Measurements from ENCODE around the gene SFXN1.
A peak's percentile ranks its signal among the peaks of the same experiment; 100 is the strongest.

SFXN1 gene

GRCh38 chr5:175544108-175544511, 65.8 kb downstream of the SFXN1 start:
- DNase-seq, result no peak

DNA sequence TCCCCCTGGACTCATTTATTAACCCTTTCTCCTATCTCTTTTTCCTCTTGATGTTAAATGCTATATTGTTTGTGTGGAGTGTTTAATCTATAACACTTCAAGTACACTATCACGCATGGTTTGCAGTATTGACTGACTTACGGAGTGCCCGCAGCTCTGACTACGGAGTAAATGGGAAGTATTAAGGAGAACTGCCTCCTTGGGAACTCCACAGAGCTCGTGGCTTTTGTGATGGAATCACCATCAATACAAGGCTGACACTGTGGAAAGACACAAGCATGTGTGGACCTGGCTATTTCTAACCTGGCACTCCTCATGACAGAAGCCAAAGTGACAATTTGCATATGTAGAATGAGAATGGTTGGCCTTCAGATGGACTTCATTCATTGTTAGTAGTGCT, 66.2 kb downstream of the SFXN1 start:
- no peak for DNase-seq

DNA sequence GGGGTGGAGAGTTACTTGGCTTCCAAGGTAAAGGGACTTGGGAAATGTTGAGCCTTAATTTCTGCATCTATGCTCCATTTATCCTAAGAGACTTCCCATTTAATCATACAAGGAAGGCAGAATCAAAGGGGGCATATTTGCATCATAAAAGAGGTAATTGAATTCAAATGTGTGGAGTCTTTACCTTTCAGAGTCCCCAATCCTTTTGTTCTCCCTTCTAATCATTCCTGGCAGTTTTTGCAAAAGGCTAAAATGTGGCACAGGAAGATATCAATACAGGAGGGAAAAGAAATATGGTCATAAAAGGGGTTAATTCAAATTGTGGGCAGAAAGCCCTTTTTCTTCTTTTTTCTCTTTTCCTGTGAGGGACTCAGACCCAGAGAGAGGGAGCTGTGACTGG, 69.5 kb downstream of the SFXN1 start:
- DNase-seq, result no peak

GRCh38 chr5:175548626-175549311, 70.4 kb downstream of the SFXN1 start:
- DNase-seq, result no peak

DNA sequence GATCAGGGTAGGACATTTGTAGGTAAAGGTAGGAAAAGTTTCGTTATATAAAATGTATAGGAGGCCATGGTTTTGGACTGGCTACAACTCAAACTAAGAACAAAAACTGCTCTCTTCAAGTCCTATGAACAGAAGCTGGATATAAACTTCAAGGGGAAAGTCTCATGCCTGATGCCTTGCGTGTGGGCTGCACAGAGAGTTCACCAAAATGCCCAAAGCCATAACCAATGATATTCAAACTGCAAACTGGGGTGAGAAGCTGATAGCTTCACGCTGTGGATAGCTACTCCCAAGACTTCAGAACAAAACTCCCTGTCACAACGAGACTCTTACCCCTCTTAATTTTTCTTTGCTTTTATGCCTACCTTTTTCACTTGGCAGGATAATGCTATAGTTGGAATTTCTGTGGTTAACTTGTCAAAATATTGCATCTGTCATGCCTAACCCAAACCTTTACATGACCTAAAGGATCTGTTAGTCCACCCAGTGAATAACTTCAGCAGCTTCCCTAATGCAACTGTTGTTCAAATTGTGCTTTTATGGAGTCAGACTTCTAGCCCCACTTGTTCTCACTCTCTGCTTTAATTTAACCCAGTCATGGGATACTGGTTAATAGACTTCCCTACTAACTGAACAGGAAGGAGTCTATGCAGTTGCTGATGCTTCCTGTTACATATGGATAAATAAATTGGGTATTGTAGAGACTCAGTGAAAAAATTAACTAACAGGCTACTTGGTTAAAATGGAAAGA, 71.9 kb downstream of the SFXN1 start:
- no peak for DNase-seq

- no peak for DNase-seq
These were observed 72.9 kb downstream of the SFXN1 start for GRCh38 chr5:175551266-175551665.

DNA sequence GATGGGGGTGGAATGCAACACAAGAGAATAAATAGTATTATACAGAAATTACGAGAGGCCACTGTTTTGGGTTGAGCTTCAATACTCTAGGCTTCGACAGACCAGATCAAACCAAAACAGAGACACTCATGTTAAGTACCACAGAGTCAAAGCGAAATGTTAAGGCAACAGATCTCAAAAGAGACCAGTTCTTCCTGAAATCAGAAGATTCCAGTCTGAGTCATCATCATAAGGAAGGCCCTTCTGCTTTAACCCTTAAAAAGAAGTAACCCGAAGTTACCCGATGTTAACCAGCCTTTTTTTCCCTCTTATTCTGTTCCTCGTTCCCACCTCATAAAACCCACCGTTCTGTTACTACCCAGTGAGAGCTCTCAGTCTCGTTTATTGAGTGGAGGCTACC, 75.9 kb downstream of the SFXN1 start:
- DNase-seq, result no peak

DNA sequence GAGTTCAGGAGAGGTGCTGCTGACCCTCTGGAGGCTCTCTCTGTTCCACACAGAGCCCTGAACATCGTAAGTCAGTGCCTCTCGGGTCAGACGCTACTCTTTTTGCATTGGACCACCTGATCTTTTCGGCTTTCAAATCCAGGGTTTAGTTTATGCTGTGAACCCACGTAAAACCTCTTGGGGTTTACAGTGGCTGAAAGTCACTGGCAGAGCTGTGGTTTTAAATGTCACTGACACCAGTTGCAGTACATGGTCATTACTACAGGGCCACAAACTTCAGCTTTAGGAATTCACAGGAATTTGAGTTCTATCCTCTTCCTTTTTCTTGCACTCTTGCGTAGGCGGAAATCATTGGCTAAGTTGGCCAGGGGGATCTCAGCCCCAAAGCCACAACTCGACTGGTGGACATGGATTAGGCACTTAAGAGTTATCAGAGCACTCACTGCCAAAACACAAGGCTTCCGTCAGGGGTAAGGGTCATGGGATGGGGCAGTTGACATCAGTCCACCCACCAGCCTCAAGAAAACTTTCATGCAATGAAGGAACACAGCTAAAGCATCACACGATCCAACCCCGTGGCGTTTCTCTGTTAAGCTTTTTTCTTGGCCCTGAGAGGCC, 76.9 kb downstream of the SFXN1 start:
- no peak for DNase-seq

- DNase-seq, result no peak
These were observed 78.4 kb downstream of the SFXN1 start for GRCh38 chr5:175556794-175557193.

DNA sequence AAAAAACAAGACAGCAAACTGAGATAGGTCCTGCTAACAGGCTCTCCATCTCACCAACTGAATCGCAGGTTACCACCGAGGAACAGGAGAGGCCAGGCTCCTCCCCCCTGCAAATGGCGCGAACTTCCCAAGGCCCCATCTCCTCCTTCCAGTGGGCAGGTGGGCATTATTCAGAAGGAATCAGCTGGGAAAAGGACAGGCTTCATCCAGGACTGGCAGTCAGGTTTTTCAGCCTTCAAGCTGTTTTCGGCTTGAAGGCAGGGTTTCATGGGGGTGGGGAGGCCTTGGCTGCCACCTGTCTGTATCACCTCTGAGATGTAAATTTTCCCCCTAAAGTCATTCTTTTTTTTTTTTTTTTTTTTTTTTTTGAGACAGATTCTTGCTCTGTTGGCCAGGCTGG, 79.4 kb downstream of the SFXN1 start:
- DNase-seq, result no peak

DNA sequence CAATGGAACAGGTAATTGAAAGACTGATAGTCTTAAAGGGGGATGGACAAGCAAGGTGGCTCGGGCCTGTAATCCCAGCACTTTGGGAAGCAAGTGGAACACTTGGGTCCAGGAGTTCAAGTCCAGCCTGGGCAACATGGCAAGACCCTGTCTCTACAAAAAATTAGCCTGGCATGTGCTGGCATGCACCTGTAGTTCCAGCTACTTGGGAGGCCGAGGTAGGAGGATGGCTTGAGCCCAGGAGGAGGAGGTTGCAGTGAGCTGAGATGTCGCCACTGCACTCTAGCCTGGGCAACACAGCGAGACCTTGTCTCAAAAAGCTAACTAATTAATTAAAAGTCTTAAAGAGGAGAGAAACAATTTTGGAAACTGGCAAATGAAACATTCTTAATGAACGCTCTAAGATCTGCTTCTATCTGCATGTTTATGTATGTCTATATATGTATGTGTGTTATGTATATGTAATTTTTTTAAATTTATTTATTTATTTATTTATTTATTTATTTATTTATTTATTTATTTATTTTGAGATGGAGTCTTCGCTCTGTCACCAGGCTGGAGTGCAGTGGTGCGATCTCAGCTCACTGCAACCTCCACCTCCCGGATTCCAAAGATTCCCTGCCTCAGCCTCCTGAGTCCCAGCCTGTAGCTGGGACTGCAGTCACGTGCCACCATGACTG, 80.6 kb downstream of the SFXN1 start:
- DNase-seq, result no peak

DNA sequence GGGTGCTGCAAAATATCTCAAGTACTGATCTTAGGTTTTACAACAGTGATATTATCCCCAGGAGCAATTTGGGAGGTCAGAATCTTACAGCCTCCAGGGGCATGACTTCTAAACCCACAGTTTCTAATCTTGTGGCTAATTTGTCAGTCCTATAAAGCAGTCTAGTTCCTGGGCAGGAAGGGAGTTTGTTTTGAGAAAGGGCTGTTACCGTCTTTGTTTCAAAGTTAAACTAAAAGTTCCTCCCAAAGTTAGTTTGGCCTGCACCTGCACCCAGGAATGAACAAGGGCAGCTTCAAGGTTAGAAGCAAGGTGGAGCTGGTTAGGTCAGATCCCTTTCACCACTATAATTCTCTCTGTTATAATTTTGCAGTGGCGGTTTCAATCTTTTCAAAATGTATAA, 81.7 kb downstream of the SFXN1 start:
- no peak for DNase-seq

DNA sequence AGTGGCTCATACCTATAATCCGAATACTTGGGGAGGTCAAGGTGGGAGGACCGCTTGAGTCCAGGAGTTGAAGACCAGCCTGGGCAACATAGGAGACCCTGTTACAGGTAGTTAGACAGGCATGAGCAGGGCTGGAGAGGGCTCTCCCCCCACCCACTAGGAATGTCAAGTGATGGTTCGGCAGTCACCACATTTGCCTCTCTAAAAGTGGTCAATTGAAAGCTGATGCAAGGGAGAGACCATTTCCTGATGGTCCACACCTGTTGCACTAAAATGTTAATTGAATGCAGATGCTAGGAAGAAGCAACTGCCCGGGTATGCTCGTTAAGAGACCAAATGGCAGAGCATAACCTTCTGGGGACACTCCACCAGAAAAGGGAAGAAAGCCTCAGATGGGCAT, 82.7 kb downstream of the SFXN1 start:
- no peak for DNase-seq

DNA sequence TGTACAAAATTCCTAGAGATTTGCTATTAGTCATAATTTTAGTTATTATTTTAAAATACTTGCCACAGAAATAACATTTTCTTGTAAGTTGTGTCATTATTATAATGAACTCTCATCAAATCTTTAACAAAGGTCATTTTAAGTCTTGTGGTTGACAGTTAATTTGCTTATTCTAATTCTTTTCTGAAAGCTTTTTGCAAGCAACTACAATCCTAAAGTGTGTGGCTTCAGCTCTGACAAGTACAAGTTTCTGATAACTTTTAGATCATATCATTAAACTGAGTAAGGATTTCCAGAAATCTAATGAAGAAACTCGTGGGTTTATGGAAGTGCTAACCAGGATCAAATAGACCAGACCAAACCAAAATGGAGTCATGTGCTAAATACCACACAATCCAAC, 86.4 kb downstream of the SFXN1 start:
- no peak for DNase-seq

DNA sequence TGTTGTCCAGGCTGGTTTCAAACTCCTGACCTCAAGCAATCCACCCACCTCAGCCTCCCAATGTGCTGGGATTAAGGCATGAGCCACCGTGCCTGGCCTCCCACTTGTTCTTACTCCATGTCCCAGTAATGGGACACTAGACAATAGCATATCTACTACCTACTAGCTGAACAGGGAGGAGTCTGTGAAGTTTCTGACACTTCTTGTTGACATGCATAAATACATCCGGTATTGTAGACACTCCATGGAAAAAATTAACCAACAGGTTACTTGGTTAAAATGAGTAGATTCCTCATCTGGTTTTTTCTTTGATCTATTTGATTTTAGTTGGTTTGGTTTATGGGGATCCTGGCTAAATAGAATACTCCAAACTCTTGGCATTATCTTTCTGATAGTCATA, 88.3 kb downstream of the SFXN1 start:
- DNase-seq, result no peak

- DNase-seq, result no peak
These were observed 89.6 kb downstream of the SFXN1 start for GRCh38 chr5:175567954-175568353.

- no peak for DNase-seq
These were observed 91.3 kb downstream of the SFXN1 start for GRCh38 chr5:175569701-175570100.

DNA sequence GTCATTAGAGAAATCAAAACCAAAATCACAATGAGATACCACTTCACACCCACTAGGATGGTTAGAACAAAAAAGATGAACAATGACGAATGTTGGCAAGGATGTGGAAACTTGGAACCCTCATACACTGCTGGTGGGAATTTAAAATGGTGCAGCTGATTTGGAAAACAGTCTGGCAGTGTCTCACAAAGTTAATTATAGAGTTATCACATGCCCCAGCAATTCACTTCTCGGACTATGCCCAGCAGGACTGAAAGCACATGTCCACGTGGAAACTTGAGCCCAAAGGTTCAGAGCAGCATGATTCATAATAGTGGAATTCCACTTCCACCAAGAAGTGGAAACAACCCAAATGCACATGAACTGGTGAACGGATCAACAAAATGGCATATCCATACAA, 94.5 kb downstream of the SFXN1 start:
- peak in 1 of 2 experiments; percentile 10 for DNase-seq

GRCh38 chr5:175573493-175574269, 95.3 kb downstream of the SFXN1 start:
- DNase-seq, result no peak

- no peak for DNase-seq
These were observed 96.9 kb downstream of the SFXN1 start for GRCh38 chr5:175575301-175575700.

GRCh38 chr5:175576096-175576495, 97.7 kb downstream of the SFXN1 start:
- no peak for DNase-seq

DNA sequence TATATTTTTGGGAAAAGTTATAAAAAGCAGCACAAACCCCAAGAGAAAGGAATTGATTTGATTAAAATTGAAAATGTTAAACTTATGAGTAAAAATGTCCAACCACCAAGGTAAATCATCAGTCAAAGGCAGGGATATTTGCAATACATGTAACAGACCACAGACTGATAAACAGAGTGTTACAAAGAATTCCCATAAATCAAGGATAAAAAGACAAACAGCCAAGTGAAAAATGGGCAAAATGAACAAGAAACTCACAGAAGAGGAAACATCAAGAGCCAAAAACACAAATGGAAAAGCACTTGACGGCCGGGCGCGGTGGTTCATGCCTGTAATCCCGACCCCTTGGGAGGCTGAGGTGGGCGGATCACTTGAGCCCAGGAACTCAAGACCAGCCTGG, 98.2 kb downstream of the SFXN1 start:
- no peak for DNase-seq
